NCI-H748 treated with DMSO at 0.1 percent for 48 hours (cell line): ENCODE measurements around the gene CRAMP1.
"Not testable (repeated sequence)": the region's sequence is repeated elsewhere in the genome, so short reads cannot be mapped to it uniquely, and the experiment has no call there.

Source experiments
- DNase-seq: peaks from one replicate; lab custom pipeline; 2025; lab: John Stamatoyannopoulos, UW

The CRAMP1 gene

GRCh38 chr16:1612320-1613111 lies at the start of gene CRAMP1:
Gene CRAMP1 (plus strand): TSS chr16:1612360. CDS start chr16:1614640, 2,280 bp downstream.
- no peak for DNase-seq

GRCh38 chr16:1563786-1564185 lies 48.4 kb upstream of the CRAMP1 start:
- no peak for DNase-seq

- no peak for DNase-seq
Measured at GRCh38 chr16:1564325-1564724, 47.8 kb upstream of the CRAMP1 start.

GRCh38 chr16:1565083-1565805 lies 46.9 kb upstream of the CRAMP1 start:
- DNase-seq = no peak

- DNase-seq = no peak
Measured at GRCh38 chr16:1567988-1568387, 44.2 kb upstream of the CRAMP1 start.

- DNase-seq = no peak
Measured at GRCh38 chr16:1571012-1571671, 41.0 kb upstream of the CRAMP1 start.

- DNase-seq = no peak
Measured at GRCh38 chr16:1572673-1573072, 39.5 kb upstream of the CRAMP1 start.

GRCh38 chr16:1573301-1573700 lies 38.9 kb upstream of the CRAMP1 start:
- no peak for DNase-seq

GRCh38 chr16:1575578-1575977 lies 36.6 kb upstream of the CRAMP1 start:
- no peak for DNase-seq

- no peak for DNase-seq
Measured at GRCh38 chr16:1579214-1579613, 32.9 kb upstream of the CRAMP1 start.

- no peak for DNase-seq
Measured at GRCh38 chr16:1580256-1580655, 31.9 kb upstream of the CRAMP1 start.

- DNase-seq = no peak
Measured at GRCh38 chr16:1580956-1581355, 31.2 kb upstream of the CRAMP1 start.

- DNase-seq = no peak
Measured at GRCh38 chr16:1581804-1582203, 30.4 kb upstream of the CRAMP1 start.

- DNase-seq = no peak
Measured at GRCh38 chr16:1583180-1583579, 29.0 kb upstream of the CRAMP1 start.

GRCh38 chr16:1584926-1585484 lies 27.2 kb upstream of the CRAMP1 start:
- no peak for DNase-seq

GRCh38 chr16:1590366-1590765 lies 21.8 kb upstream of the CRAMP1 start:
- DNase-seq = no peak

GRCh38 chr16:1590930-1591705 lies 21.0 kb upstream of the CRAMP1 start:
- no peak for DNase-seq

- no peak for DNase-seq
Measured at GRCh38 chr16:1592446-1592845, 19.7 kb upstream of the CRAMP1 start.

GRCh38 chr16:1595511-1595910 lies 16.6 kb upstream of the CRAMP1 start:
- DNase-seq = not testable (repeated sequence)

- no peak for DNase-seq
Measured at GRCh38 chr16:1596516-1596915, 15.6 kb upstream of the CRAMP1 start.

- no peak for DNase-seq
Measured at GRCh38 chr16:1597154-1597553, 15.0 kb upstream of the CRAMP1 start.

GRCh38 chr16:1601031-1601430 lies 11.1 kb upstream of the CRAMP1 start:
- no peak for DNase-seq
